Liver (tissue), 9 donors: Measurements from ENCODE around the gene KRTAP4-5. TPM values are rescaled to one million over a fixed set of nuclear protein-coding genes. Genes with fewer than 3 reads are reported as not detected.

Experiments
- DNase-seq: peaks from one replicate; pipeline ENCODE4 v3.0.0-alpha.2; 2017; ENCODE audit warnings: low spot score
- H3K27ac ChIP-seq, 2 donors: one replicate each; pipeline ENCODE4 v1.7.0; 2013; ENCODE audit warnings: inconsistent platforms in 2 of 2, low read length in 2 of 2, control low read depth in 1 of 2, low read depth in 1 of 2, mild to moderate bottlenecking in 1 of 2
- H3K27me3 ChIP-seq, 4 donors: one replicate each; pipeline versions ENCODE4 v1.6.1 to v1.7.0; 2013; ENCODE audit warnings: low read length in 3 of 4, inconsistent platforms in 1 of 4, mild to moderate bottlenecking in 1 of 4, moderate library complexity in 1 of 4; ENCODE audit not compliant: control insufficient read depth in 4 of 4, insufficient read depth in 4 of 4
- H3K36me3 ChIP-seq, 4 donors: one replicate each; pipeline versions ENCODE4 v1.6.1 to v1.7.0; 2013; ENCODE audit warnings: low read length in 3 of 4, mild to moderate bottlenecking in 3 of 4, low read depth in 1 of 4, moderate library complexity in 1 of 4; ENCODE audit not compliant: control insufficient read depth in 4 of 4, insufficient read depth in 3 of 4
- H3K4me1 ChIP-seq, 4 donors: one replicate each; pipeline versions ENCODE4 v1.6.1 to v1.7.0; 2013; ENCODE audit warnings: low read length in 3 of 4, mild to moderate bottlenecking in 3 of 4, moderate library complexity in 1 of 4; ENCODE audit not compliant: control insufficient read depth in 4 of 4, insufficient read depth in 4 of 4
- H3K4me3 ChIP-seq, 3 donors: one replicate each; pipeline versions ENCODE4 v1.6.1 to v1.7.0; 2013; ENCODE audit warnings: low read length in 3 of 3, control low read depth in 1 of 3, low read depth in 1 of 3, mild to moderate bottlenecking in 1 of 3
- H3K9ac ChIP-seq, 2 donors: one replicate each; pipeline ENCODE4 v1.7.0; 2013; ENCODE audit warnings: low read length in 2 of 2, mild to moderate bottlenecking in 2 of 2, moderate library complexity in 2 of 2, control low read depth in 1 of 2, low read depth in 1 of 2
- H3K9me3 ChIP-seq, 4 donors: one replicate each; pipeline versions ENCODE4 v1.6.1 to v1.7.0; 2013; ENCODE audit warnings: low read length in 3 of 4; ENCODE audit not compliant: control insufficient read depth in 4 of 4
- ATF3 ChIP-seq: IDR thresholded peaks from 2 replicates; pipeline ENCODE4 v1.6.1; 2016; ENCODE audit warnings: antibody characterized with exemption
- CTCF ChIP-seq: fragments of 150-350 bp; IDR thresholded peaks from 2 replicates; pipeline ENCODE4 v1.5.1; 2017; ENCODE audit warnings: improper control_type of control experiment, low read depth, low read length; ENCODE audit not compliant: missing input control
- EGR1 ChIP-seq, 2 donors: IDR thresholded peaks; 2 replicates each; pipeline ENCODE4 v1.6.1; 2016 to 2018; ENCODE audit warnings: antibody characterized with exemption in 2 of 2, low read depth in 2 of 2
- FOXA1 ChIP-seq: IDR thresholded peaks from 2 replicates; pipeline ENCODE4 v1.6.1; 2016; ENCODE audit warnings: antibody characterized with exemption
- FOXA2 ChIP-seq: IDR thresholded peaks from 2 replicates; pipeline ENCODE4 v1.6.1; 2016; ENCODE audit warnings: antibody characterized with exemption
- GABPA ChIP-seq, 2 donors: IDR thresholded peaks in 1 of 2; conservative IDR thresholded peaks in 1 of 2; 2 replicates each; pipeline ENCODE4 v1.6.1; 2016; ENCODE audit warnings: antibody characterized with exemption in 2 of 2, mild to moderate bottlenecking in 1 of 2, moderate library complexity in 1 of 2
- HNF4A ChIP-seq, 2 donors: conservative IDR thresholded peaks; 2 replicates each; pipeline ENCODE4 v1.6.1; 2016; ENCODE audit warnings: antibody characterized with exemption in 2 of 2, mild to moderate bottlenecking in 2 of 2
- HNF4G ChIP-seq: IDR thresholded peaks from 2 replicates; pipeline ENCODE4 v1.6.1; 2016; ENCODE audit warnings: antibody characterized with exemption
- JUND ChIP-seq, 2 donors: IDR thresholded peaks; 2 replicates each; pipeline ENCODE4 v1.6.1; 2016; ENCODE audit warnings: antibody characterized with exemption in 2 of 2
- MAX ChIP-seq: IDR thresholded peaks from 2 replicates; pipeline ENCODE4 v1.6.1; 2016; ENCODE audit warnings: antibody characterized with exemption
- NR2F2 ChIP-seq: IDR thresholded peaks from 2 replicates; pipeline ENCODE4 v1.6.1; 2016; ENCODE audit warnings: antibody characterized with exemption
- RAD21 ChIP-seq, 2 donors: IDR thresholded peaks; 2 replicates each; pipeline ENCODE4 v1.6.1; 2016; ENCODE audit warnings: antibody characterized with exemption in 2 of 2, mild to moderate bottlenecking in 2 of 2
- REST ChIP-seq: IDR thresholded peaks from 2 replicates; pipeline ENCODE4 v1.6.1; 2016; ENCODE audit warnings: antibody characterized with exemption, mild to moderate bottlenecking
- RXRA ChIP-seq, 2 donors: IDR thresholded peaks; 2 replicates each; pipeline ENCODE4 v1.6.1; 2017 to 2018; ENCODE audit warnings: antibody characterized with exemption in 2 of 2, mild to moderate bottlenecking in 1 of 2
- SP1 ChIP-seq: IDR thresholded peaks from 2 replicates; pipeline ENCODE4 v1.6.1; 2018; ENCODE audit warnings: antibody characterized with exemption, mild to moderate bottlenecking
- TAF1 ChIP-seq: conservative IDR thresholded peaks from 2 replicates; pipeline ENCODE4 v1.6.1; 2016; ENCODE audit warnings: antibody characterized with exemption, mild to moderate bottlenecking
- YY1 ChIP-seq: IDR thresholded peaks from 2 replicates; pipeline ENCODE4 v1.6.1; 2016; ENCODE audit warnings: antibody characterized with exemption, mild to moderate bottlenecking
- ZBTB33 ChIP-seq: IDR thresholded peaks from 2 replicates; pipeline ENCODE4 v1.6.1; 2016; ENCODE audit warnings: antibody characterized with exemption
- WGBS: extraction: QIAGEN DNeasy Blood & Tissue Kit; methylation state at CpG from one replicate; pipeline ENCODE4 v1.1.7; 2013; 5-methylcytosine and 5-hydroxymethylcytosine counted together
- polyA plus RNA-seq, 2 donors: library from polyadenylated mRNA; stranded (reverse) in 1 of 2; unstranded in 1 of 2; fragments of 200-250 nt in 1 of 2; fragments of >200 nt in 1 of 2; fragmentation: Nextera tagmentation in 1 of 2; extraction: Ambion mirVana in 1 of 2; gene quantifications; one replicate each; pipeline versions ENCODE4 v1.2.1 to v1.2.3, GENCODE V29; 2013 to 2015
- total RNA-seq, 2 donors: library from RNA; depleted of rRNA; stranded (reverse); fragments of >200 nt; gene quantifications; one replicate each; pipeline ENCODE4 v1.2.3, GENCODE V29; 2014
- donor health status: healthy.
- donor health status: healthy.
- donor health status: healthy.
- donor health status: healthy.
- donor health status: healthy.

KRTAP4-5 gene
- total and polyA plus RNA-seq, 4 donors: not detected

- no peak for TF ChIP-seq FOXA2
- TF ChIP-seq HNF4G: no peak
- TF ChIP-seq MAX: no peak
- TF ChIP-seq SP1: no peak
- no peak for TF ChIP-seq REST
- TF ChIP-seq FOXA1: no peak
- no peak for TF ChIP-seq JUND (IDR thresholded peaks at IDR 0.05)
- no peak for TF ChIP-seq EGR1 (IDR thresholded peaks at IDR 0.05; ENCODE audit: low read depth in 2 of 2)
- TF ChIP-seq ATF3: no peak
- no peak for TF ChIP-seq ZBTB33
- no peak for TF ChIP-seq CTCF
- no peak for TF ChIP-seq NR2F2
- TF ChIP-seq RAD21 (IDR thresholded peaks at IDR 0.05): no peak
- no peak for TF ChIP-seq GABPA (IDR thresholded peaks at IDR 0.05 in 1 of 2, conservative IDR thresholded peaks at IDR 0.05 in 1 of 2)
- no peak for TF ChIP-seq TAF1
- no peak for TF ChIP-seq YY1
- no peak for TF ChIP-seq RXRA (IDR thresholded peaks at IDR 0.05)
- TF ChIP-seq HNF4A (conservative IDR thresholded peaks at IDR 0.05): no peak
- no peaks in the 10 kb centered on the region for H3K36me3 ChIP-seq
- H3K27me3 ChIP-seq: peaks cover 0 to 2% (median 0%) of the 10 kb centered on the region in 4 donors
- no peak overlapping the region for H3K27ac ChIP-seq
- no peaks in the 10 kb centered on the region for H3K9me3 ChIP-seq
- 83% methylated on average over 3 of the region's 3 CpGs for WGBS
- no peak for DNase-seq
- no peaks in the 10 kb centered on the region for H3K4me1 ChIP-seq
- H3K4me3 ChIP-seq: no peak overlapping the region
- no peak overlapping the region for H3K9ac ChIP-seq
Measured at GRCh38 chr17:41131979-41132378, 17.6 kb downstream of the KRTAP4-5 start.
